ENCODE measurements around the gene PPP1R12B.
"Not testable (repeated sequence)": the region's sequence is repeated elsewhere in the genome, so short reads cannot be mapped to it uniquely, and the experiment has no call there.

PPP1R12B gene

DNA sequence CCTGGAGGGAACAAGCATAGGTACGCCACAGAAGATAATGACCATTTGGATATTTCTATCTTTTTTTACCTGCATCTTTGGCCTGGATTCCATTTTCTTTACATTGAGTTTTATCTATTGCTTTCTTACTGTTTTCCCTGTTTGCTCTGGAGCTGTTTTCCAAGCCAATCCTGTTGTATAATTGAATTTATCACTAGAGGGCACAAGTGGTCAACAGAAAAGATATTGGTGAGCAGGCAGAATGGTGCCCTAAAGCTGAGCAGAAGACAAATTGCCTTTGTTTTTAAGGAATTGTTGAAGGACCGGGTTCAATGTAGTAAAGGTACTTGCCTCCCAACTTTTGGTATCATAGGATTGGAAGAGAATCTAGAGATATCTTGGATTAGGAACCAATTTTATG is 152.8 kb downstream of the PPP1R12B start:
- peaks cover 6% of the 10 kb centered on the region for H3K36me3 ChIP-seq (ENCODE audit: insufficient read depth, low read length)

GRCh38 chr1:202505356-202505755 is 156.9 kb downstream of the PPP1R12B start:
- Histone ChIP-seq H3K9ac (ENCODE audit: low read length) (peak overlapping the region; percentile 57), H3K9me3 (ENCODE audit: low read length) (no peaks in the 10 kb centered on the region), H3K4me1 (ENCODE audit: insufficient read depth, low read length) (peaks cover 24% of the 10 kb centered on the region), H3K4me3 (ENCODE audit: low read depth in 1 of 2, low read length in 2 of 2) (no peak overlapping the region), H3K27me3 (ENCODE audit: control insufficient read depth in 1 of 2, insufficient read depth in 2 of 2, low read length in 2 of 2) (no peaks in the 10 kb centered on the region), H3K36me3 (ENCODE audit: insufficient read depth, low read length) (no peaks in the 10 kb centered on the region), H3K27ac (ENCODE audit: low read depth, low read length) (peak overlapping the region; percentile 76)

More for the DNA sequence above, 152.8 kb downstream of the PPP1R12B start:
- Histone ChIP-seq H3K9me3 (ENCODE audit: low read length) (no peaks in the 10 kb centered on the region), H3K27me3 (ENCODE audit: control insufficient read depth in 1 of 2, insufficient read depth in 2 of 2, low read length in 2 of 2) (no peaks in the 10 kb centered on the region), H3K4me1 (ENCODE audit: insufficient read depth, low read length) (peaks cover 12% of the 10 kb centered on the region), H3K9ac (ENCODE audit: low read length) (no peak overlapping the region), H3K27ac (ENCODE audit: low read depth, low read length) (no peak overlapping the region), H3K4me3 (ENCODE audit: low read depth in 1 of 2, low read length in 2 of 2) (no peak overlapping the region)

DNA sequence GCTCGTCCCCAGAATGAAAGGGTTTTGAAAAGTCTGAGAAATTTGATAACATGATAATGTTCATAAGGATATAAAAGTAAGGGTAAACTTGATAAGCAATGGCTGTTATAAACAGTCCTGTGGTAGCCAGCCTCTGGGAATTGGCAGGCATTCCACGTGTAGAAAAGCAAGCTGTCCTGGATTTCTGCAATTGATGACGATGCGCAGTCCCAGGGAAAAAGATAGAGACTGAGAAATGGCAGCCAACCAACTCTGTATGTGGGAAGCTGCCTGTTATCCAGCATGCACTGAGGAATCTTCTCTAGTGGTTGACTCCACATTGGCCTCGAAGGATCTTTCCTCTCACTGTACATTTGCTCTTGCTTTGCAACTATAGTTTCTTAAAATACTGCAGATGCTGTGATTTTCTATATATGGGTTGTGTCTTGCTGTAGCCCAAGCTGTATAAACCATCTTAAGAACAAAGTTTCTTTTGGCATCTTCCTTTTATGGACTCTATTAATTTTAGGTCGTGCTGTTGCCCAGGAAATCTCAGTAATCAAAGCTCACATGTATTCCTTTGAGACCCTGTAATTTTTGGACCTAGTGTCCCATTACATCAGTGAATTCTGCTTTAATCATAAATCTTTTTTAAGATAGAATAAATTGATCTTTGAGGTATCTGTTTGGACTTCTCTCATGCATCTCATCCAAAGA is 157.5 kb downstream of the PPP1R12B start:
- H3K4me3 ChIP-seq (ENCODE audit: low read depth in 1 of 2, low read length in 2 of 2); H3K9me3 ChIP-seq (ENCODE audit: low read length); H3K36me3 ChIP-seq (ENCODE audit: insufficient read depth, low read length); H3K27me3 ChIP-seq (ENCODE audit: control insufficient read depth in 1 of 2, insufficient read depth in 2 of 2, low read length in 2 of 2): not testable (repeated sequence)
- Histone ChIP-seq H3K4me1 (ENCODE audit: insufficient read depth, low read length) (peaks cover 24% of the 10 kb centered on the region), H3K27ac (ENCODE audit: low read depth, low read length) (peak overlapping the region; percentile 76), H3K9ac (ENCODE audit: low read length) (peak overlapping the region; percentile 57)

GRCh38 chr1:202508863-202509262 is 160.4 kb downstream of the PPP1R12B start:
- H3K9me3 ChIP-seq (ENCODE audit: low read length); H3K27ac ChIP-seq (ENCODE audit: low read depth, low read length); H3K36me3 ChIP-seq (ENCODE audit: insufficient read depth, low read length); H3K9ac ChIP-seq (ENCODE audit: low read length); H3K27me3 ChIP-seq (ENCODE audit: control insufficient read depth in 1 of 2, insufficient read depth in 2 of 2, low read length in 2 of 2); H3K4me3 ChIP-seq (ENCODE audit: low read depth in 1 of 2, low read length in 2 of 2): not testable (repeated sequence)
- H3K4me1 ChIP-seq (ENCODE audit: insufficient read depth, low read length) = peaks cover 21% of the 10 kb centered on the region

DNA sequence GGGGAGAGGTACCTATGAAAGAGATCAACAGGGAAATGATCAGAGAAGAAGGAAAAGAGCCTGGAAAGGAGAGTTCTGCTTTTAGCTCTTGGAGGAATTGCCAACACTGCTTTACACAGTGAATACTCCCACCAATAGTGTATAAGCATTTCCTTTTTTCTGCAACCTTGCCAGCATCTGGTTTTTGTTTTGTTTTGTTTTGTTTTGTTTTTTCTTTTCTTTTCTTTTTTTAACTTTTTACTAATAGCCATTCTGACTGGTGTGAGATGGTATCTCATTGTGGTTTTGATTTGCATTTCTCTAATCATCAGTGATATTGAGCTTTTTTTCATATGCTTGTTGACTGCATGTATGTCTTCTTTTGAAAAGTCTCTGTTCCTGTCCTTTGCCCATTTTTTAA is 165.4 kb downstream of the PPP1R12B start:
- H3K9me3 ChIP-seq (ENCODE audit: low read length); H3K36me3 ChIP-seq (ENCODE audit: insufficient read depth, low read length); H3K9ac ChIP-seq (ENCODE audit: low read length); H3K27ac ChIP-seq (ENCODE audit: low read depth, low read length); H3K27me3 ChIP-seq (ENCODE audit: control insufficient read depth in 1 of 2, insufficient read depth in 2 of 2, low read length in 2 of 2); H3K4me3 ChIP-seq (ENCODE audit: low read depth in 1 of 2, low read length in 2 of 2): not testable (repeated sequence)
- peaks cover 19% of the 10 kb centered on the region for H3K4me1 ChIP-seq (ENCODE audit: insufficient read depth, low read length)

DNA sequence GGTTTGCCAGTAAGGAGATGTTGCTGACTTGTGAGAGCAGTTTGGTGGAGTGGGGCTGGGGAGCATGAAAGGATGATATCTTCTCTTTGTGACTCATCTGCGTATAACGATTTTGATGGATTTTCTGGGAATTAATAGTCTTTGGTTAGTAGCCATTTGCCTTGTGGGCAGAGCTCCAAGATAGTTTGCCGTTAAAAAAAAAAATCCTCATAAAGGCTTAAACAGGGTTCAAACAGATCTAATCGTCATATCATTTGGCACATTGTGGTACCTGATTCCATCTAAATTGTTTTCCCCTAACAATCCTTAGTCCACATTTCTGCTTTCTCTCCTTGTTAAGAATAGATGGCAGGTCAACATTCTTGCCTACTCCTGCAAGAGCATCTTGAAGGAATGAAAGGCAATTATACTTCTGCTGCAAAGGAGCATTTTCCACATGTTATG is 168.0 kb downstream of the PPP1R12B start:
- Histone ChIP-seq H3K9me3 (ENCODE audit: low read length) (no peaks in the 10 kb centered on the region), H3K9ac (ENCODE audit: low read length) (no peak overlapping the region), H3K4me3 (ENCODE audit: low read depth in 1 of 2, low read length in 2 of 2) (no peak overlapping the region), H3K27ac (ENCODE audit: low read depth, low read length) (no peak overlapping the region), H3K27me3 (ENCODE audit: control insufficient read depth in 1 of 2, insufficient read depth in 2 of 2, low read length in 2 of 2) (no peaks in the 10 kb centered on the region), H3K36me3 (ENCODE audit: insufficient read depth, low read length) (no peaks in the 10 kb centered on the region), H3K4me1 (ENCODE audit: insufficient read depth, low read length) (peaks cover 39% of the 10 kb centered on the region)

- H3K4me3 ChIP-seq (ENCODE audit: low read depth in 1 of 2, low read length in 2 of 2); H3K27ac ChIP-seq (ENCODE audit: low read depth, low read length); H3K9ac ChIP-seq (ENCODE audit: low read length); H3K27me3 ChIP-seq (ENCODE audit: control insufficient read depth in 1 of 2, insufficient read depth in 2 of 2, low read length in 2 of 2); H3K36me3 ChIP-seq (ENCODE audit: insufficient read depth, low read length); H3K9me3 ChIP-seq (ENCODE audit: low read length): not testable (repeated sequence)
- peaks cover 42% of the 10 kb centered on the region for H3K4me1 ChIP-seq (ENCODE audit: insufficient read depth, low read length)
These were observed 168.6 kb downstream of the PPP1R12B start for GRCh38 chr1:202517146-202517545.

DNA sequence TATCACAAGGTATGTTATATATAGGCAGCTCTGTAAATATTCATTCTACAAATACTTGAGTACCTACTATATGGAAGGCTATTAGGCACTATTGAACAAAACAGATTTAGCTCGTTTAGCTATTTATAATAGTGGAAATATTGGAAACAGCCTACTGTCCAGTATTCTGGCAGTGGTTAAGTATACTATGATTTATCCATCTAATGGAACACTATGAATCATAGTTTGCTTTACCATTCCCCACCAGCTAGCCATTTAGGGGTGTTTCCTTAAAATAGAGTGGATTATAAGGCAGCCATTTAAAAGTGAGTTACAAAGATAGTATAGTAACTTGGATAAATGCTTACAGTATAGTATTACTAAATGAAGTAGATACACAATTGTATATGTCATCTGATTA is 169.7 kb downstream of the PPP1R12B start:
- H3K9me3 ChIP-seq (ENCODE audit: low read length); H3K9ac ChIP-seq (ENCODE audit: low read length); H3K27me3 ChIP-seq (ENCODE audit: control insufficient read depth in 1 of 2, insufficient read depth in 2 of 2, low read length in 2 of 2); H3K4me3 ChIP-seq (ENCODE audit: low read depth in 1 of 2, low read length in 2 of 2); H3K36me3 ChIP-seq (ENCODE audit: insufficient read depth, low read length): not testable (repeated sequence)
- peaks cover 42% of the 10 kb centered on the region for H3K4me1 ChIP-seq (ENCODE audit: insufficient read depth, low read length)
- peak overlapping the region; percentile 59 for H3K27ac ChIP-seq (ENCODE audit: low read depth, low read length)

GRCh38 chr1:202518905-202519304 is 170.4 kb downstream of the PPP1R12B start:
- H3K4me1 ChIP-seq (ENCODE audit: insufficient read depth, low read length) = peaks cover 42% of the 10 kb centered on the region
- H3K36me3 ChIP-seq (ENCODE audit: insufficient read depth, low read length) = not testable (repeated sequence)

DNA sequence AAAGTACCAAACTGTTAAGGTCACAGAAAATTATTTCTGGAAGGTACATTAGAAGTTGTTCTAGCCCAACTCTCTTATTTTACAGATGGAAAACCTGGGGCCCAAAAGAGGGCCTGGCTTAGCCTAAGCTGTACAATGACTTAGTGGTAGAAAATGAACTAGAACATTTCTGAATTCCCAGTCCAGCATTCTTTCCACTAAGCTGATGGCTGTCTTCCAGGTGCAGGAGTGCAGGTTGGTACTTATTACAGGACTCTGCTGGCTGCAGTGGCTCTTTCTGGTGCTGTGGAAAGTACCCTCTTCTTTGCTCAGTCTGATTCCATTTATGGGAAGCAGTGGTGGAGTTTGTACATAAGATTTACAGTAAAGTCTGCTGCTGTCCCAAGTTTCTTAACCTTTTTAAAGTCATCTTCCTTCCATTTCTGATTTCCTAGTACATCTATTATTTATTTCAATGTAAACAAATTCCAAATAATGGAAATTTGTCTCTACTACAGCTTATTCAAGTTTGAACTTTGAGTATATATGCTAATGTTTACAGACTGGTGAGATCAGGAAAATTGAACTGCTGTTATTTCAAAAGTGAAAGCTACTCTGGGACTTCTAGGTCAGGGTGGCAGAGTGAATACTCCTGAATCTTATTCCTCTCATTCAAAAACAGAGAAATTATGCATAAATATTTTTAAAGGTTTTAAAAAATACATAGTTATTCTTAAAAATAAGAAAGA is 171.8 kb downstream of the PPP1R12B start:
- H3K4me3 ChIP-seq (ENCODE audit: low read depth in 1 of 2, low read length in 2 of 2); H3K36me3 ChIP-seq (ENCODE audit: insufficient read depth, low read length); H3K9ac ChIP-seq (ENCODE audit: low read length); H3K9me3 ChIP-seq (ENCODE audit: low read length); H3K27me3 ChIP-seq (ENCODE audit: control insufficient read depth in 1 of 2, insufficient read depth in 2 of 2, low read length in 2 of 2): not testable (repeated sequence)
- Histone ChIP-seq H3K27ac (ENCODE audit: low read depth, low read length) (peak overlapping the region; percentile 63), H3K4me1 (ENCODE audit: insufficient read depth, low read length) (peaks cover 42% of the 10 kb centered on the region)

More at GRCh38 chr1:202518905-202519304, 170.4 kb downstream of the PPP1R12B start:
- not testable (repeated sequence) for H3K9me3 ChIP-seq (ENCODE audit: low read length); H3K9ac ChIP-seq (ENCODE audit: low read length); H3K4me3 ChIP-seq (ENCODE audit: low read depth in 1 of 2, low read length in 2 of 2); H3K27me3 ChIP-seq (ENCODE audit: control insufficient read depth in 1 of 2, insufficient read depth in 2 of 2, low read length in 2 of 2)
- H3K27ac ChIP-seq (ENCODE audit: low read depth, low read length) = peak overlapping the region; percentile 63

GRCh38 chr1:202520857-202521216 is 172.3 kb downstream of the PPP1R12B start:
- Histone ChIP-seq H3K4me1 (ENCODE audit: insufficient read depth, low read length) (peaks cover 42% of the 10 kb centered on the region), H3K27ac (ENCODE audit: low read depth, low read length) (peak overlapping the region; percentile 44)
- H3K9me3 ChIP-seq (ENCODE audit: low read length); H3K4me3 ChIP-seq (ENCODE audit: low read depth in 1 of 2, low read length in 2 of 2); H3K27me3 ChIP-seq (ENCODE audit: control insufficient read depth in 1 of 2, insufficient read depth in 2 of 2, low read length in 2 of 2); H3K9ac ChIP-seq (ENCODE audit: low read length); H3K36me3 ChIP-seq (ENCODE audit: insufficient read depth, low read length): not testable (repeated sequence)

- H3K9me3 ChIP-seq (ENCODE audit: low read length); H3K27me3 ChIP-seq (ENCODE audit: control insufficient read depth in 1 of 2, insufficient read depth in 2 of 2, low read length in 2 of 2); H3K36me3 ChIP-seq (ENCODE audit: insufficient read depth, low read length); H3K9ac ChIP-seq (ENCODE audit: low read length); H3K27ac ChIP-seq (ENCODE audit: low read depth, low read length); H3K4me3 ChIP-seq (ENCODE audit: low read depth in 1 of 2, low read length in 2 of 2): not testable (repeated sequence)
- H3K4me1 ChIP-seq (ENCODE audit: insufficient read depth, low read length) = peaks cover 39% of the 10 kb centered on the region
These were observed 173.0 kb downstream of the PPP1R12B start for GRCh38 chr1:202521484-202521883.

Data from muscle layer of colon (tissue), 2 donors.